HepG2 (cell line): ENCODE measurements around the gene ADSS1. TPM values are rescaled to one million over a fixed set of nuclear protein-coding genes. Genes with fewer than 3 reads are reported as not detected.

Source experiments
- ATAC-seq: fragments of 200-7000 bp; cut with Tn5 transposase; 3 replicates; pipeline ENCODE4 v1.9.1; 2020; ENCODE audit warnings: mild to moderate bottlenecking, moderate library complexity
- BruUV-seq: library from RNA; stranded (reverse); fragments of 400-500 nt; replicated peaks from 2 replicates; lab custom pipeline; 2021; lab: Mats Ljungman, UMichigan
- CTCF ChIA-PET: fragments of 300-600 bp; formaldehyde crosslinking; extraction: SDS; loops from one replicate; lab custom pipeline; 2021; ENCODE audit warnings: low total read pairs, inconsistent platforms, low intra/inter-chr PET ratio; lab: Yijun Ruan, JAX
- POLR2A ChIA-PET: fragments of 350-600 bp; sonication (Branson Sonifier 250); formaldehyde crosslinking; loops from one replicate; lab custom pipeline; 2020; ENCODE audit warnings: antibody characterized with exemption, inconsistent platforms; lab: Yijun Ruan, JAX
- DNase-seq: peaks from one replicate; pipeline ENCODE4 v3.0.0-alpha.2; 2015; ENCODE audit warnings: low spot score
- FAIRE-seq: peaks from 3 replicates; lab custom pipeline; 2011; peaks lifted over from hg19 to GRCh38; lab: Jason Lieb, UNC
- H2AFZ ChIP-seq: one replicate; pipeline ENCODE4 v1.6.1; 2011; ENCODE audit warnings: low read length, inconsistent platforms
- H3K27ac ChIP-seq: fragments of 300-600 bp; 3 replicates; pipeline ENCODE4 v1.8.0; 2011; ENCODE audit warnings: mixed run types, mild to moderate bottlenecking, mixed read lengths, low read length, inconsistent platforms; ENCODE audit not compliant: insufficient read depth; ENCODE audit errors: extremely low read length
- H3K27me3 ChIP-seq, 2 experiments: fragments of 200-600 bp in 1 of 2; 2 replicates in 1 of 2; 3 replicates in 1 of 2; pipeline versions ENCODE4 v1.6.0 to v1.8.0; 2011; ENCODE audit warnings: low read length in 2 of 2, mild to moderate bottlenecking in 2 of 2, moderate library complexity in 2 of 2, inconsistent platforms in 1 of 2; ENCODE audit not compliant: insufficient read depth in 2 of 2, control insufficient read depth in 1 of 2
- H3K36me3 ChIP-seq, 2 experiments: fragments of 200-600 bp in 1 of 2; replicated peaks in 1 of 2; 2 replicates in 1 of 2; 3 replicates in 1 of 2; pipeline versions ENCODE4 v1.5.1 to v1.8.0; 2011; ENCODE audit warnings: low read length in 2 of 2, inconsistent platforms in 1 of 2; ENCODE audit not compliant: insufficient read depth in 2 of 2, control insufficient read depth in 1 of 2
- H3K4me1 ChIP-seq: 2 replicates; pipeline ENCODE4 v1.5.1; 2012; ENCODE audit warnings: low read length, inconsistent platforms; ENCODE audit not compliant: insufficient read depth
- H3K4me2 ChIP-seq: 2 replicates; pipeline ENCODE4 v1.6.0; 2011; ENCODE audit warnings: low read depth, low read length, inconsistent platforms
- H3K4me3 ChIP-seq, 3 experiments: fragments of 200-600 bp in 1 of 3; sonication (generic), shearing (Covaris generic) in 1 of 3; replicated peaks in 1 of 3; 2 replicates each; pipeline ENCODE4 v1.5.1; 2011 to 2016; ENCODE audit warnings: low read length in 3 of 3, inconsistent platforms in 2 of 3, low read depth in 2 of 3, mild to moderate bottlenecking in 2 of 3, control low read depth in 1 of 3, mixed read lengths in 1 of 3; ENCODE audit not compliant: insufficient read depth in 1 of 3
- H3K79me2 ChIP-seq: one replicate; pipeline ENCODE4 v1.6.1; 2011; ENCODE audit warnings: low read length, inconsistent platforms; ENCODE audit not compliant: insufficient read depth
- H3K9ac ChIP-seq: 2 replicates; pipeline ENCODE4 v1.6.0; 2011; ENCODE audit warnings: mild to moderate bottlenecking, low read depth, low read length, inconsistent platforms; ENCODE audit not compliant: insufficient read depth
- H3K9me3 ChIP-seq: 2 replicates; pipeline ENCODE4 v1.5.1; 2012; ENCODE audit warnings: mild to moderate bottlenecking, low read length
- H4K20me1 ChIP-seq: 2 replicates; pipeline ENCODE4 v1.6.0; 2011; ENCODE audit warnings: inconsistent platforms, mild to moderate bottlenecking, low read length, moderate library complexity; ENCODE audit not compliant: insufficient read depth
- AGO1 ChIP-seq: fragments of 200-400 bp; formaldehyde crosslinking; IDR thresholded peaks from 2 replicates; pipeline ENCODE4 v1.6.1; 2017; ENCODE audit warnings: mild to moderate bottlenecking, low read depth, low read length, moderate library complexity; ENCODE audit not compliant: poor library complexity, severe bottlenecking
- AGO2 ChIP-seq: fragments of 200-400 bp; formaldehyde crosslinking; optimal IDR thresholded peaks from 2 replicates; pipeline ENCODE3; 2017; ENCODE audit warnings: mild to moderate bottlenecking, low read depth, low read length, moderate library complexity
- CENPX ChIP-seq: sonication (generic); formaldehyde crosslinking; IDR thresholded peaks from 2 replicates; pipeline ENCODE4 v1.9.0; 2021; ENCODE audit warnings: mild to moderate bottlenecking, missing genetic modification reagents, moderate library complexity
- ELF4 ChIP-seq: sonication (generic); formaldehyde crosslinking; IDR thresholded peaks from 2 replicates; pipeline ENCODE4 v1.5.0; 2020; ENCODE audit warnings: missing genetic modification reagents, mild to moderate bottlenecking, moderate library complexity, borderline replicate concordance
- KLF13 ChIP-seq: sonication (generic); formaldehyde crosslinking; IDR thresholded peaks from 2 replicates; pipeline ENCODE4 v1.4.0; 2020; ENCODE audit warnings: mild to moderate bottlenecking, missing genetic modification reagents
- MTF1 ChIP-seq: sonication (generic); formaldehyde crosslinking; IDR thresholded peaks from 2 replicates; pipeline ENCODE4 v1.5.0; 2020; ENCODE audit warnings: missing genetic modification reagents
- MYC ChIP-seq: sonication (generic); formaldehyde crosslinking; IDR thresholded peaks from 2 replicates; pipeline ENCODE4 v1.9.0; 2021; ENCODE audit warnings: missing genetic modification reagents, borderline replicate concordance
- RFX5 ChIP-seq: IDR thresholded peaks from 2 replicates; pipeline ENCODE4 v1.6.1; 2011; ENCODE audit warnings: low read depth, low read length, improper control_type of control experiment
- TRIM24 ChIP-seq: sonication (generic); formaldehyde crosslinking; IDR thresholded peaks from 2 replicates; pipeline ENCODE4 v1.8.0; 2022; ENCODE audit warnings: mild to moderate bottlenecking, missing genetic modification reagents
- ZNF530 ChIP-seq: sonication (generic); formaldehyde crosslinking; IDR thresholded peaks from 2 replicates; pipeline ENCODE4 v1.5.0; 2020; ENCODE audit warnings: low read depth, mild to moderate bottlenecking, missing genetic modification reagents
- ZNF550 ChIP-seq: sonication (generic); formaldehyde crosslinking; IDR thresholded peaks from 2 replicates; pipeline ENCODE4 v1.4.0; 2020; ENCODE audit warnings: mild to moderate bottlenecking, missing genetic modification reagents, borderline replicate concordance
- WGBS: methylation state at CpG from one replicate; pipeline ENCODE4 v1.1.6; 2017; ENCODE audit warnings: low lambda C conversion rate; 5-methylcytosine and 5-hydroxymethylcytosine counted together
- in situ Hi-C: cut with HindIII; loops from 2 replicates; pipeline ENCODE4 v1.10.0; 2017; ENCODE audit warnings: low pct_unique_long_range_greater_than_20kb; ENCODE audit not compliant: extremely low pct_ligation_motif_present
- intact Hi-C: fragments of 100-400 bp; cut with micrococcal nuclease; formaldehyde crosslinking; loops from one replicate; pipeline ENCODE4 v1.10.0; 2022; ENCODE audit not compliant: unreplicated experiment
- polyA plus RNA-seq, 8 experiments: library from polyadenylated mRNA; depleted of rRNA in 3 of 8; stranded (reverse) in 7 of 8; unstranded in 1 of 8; fragments of >200 nt; fragmentation: Illumina TruSeq in 4 of 8; extraction: Trizol in 4 of 8; gene quantifications; 2 replicates each; pipeline versions ENCODE4 v1.2.1 to v1.2.3, GENCODE V29; 2011 to 2016; ENCODE audit warnings: low read depth in 4 of 8, missing spikeins in 1 of 8, mixed read lengths in 1 of 8; ENCODE audit not compliant: insufficient read depth in 1 of 8
- total RNA-seq, 5 experiments: library from RNA; depleted of rRNA; stranded (reverse); fragments of >200 nt; fragmentation: Illumina TruSeq; extraction: Trizol; gene quantifications; 2 replicates each; pipeline ENCODE4 v1.2.3, GENCODE V29; 2016; ENCODE audit warnings: low read depth in 1 of 5
- TF ChIP-seq, protein P1 (sequence below): sonication (generic); formaldehyde crosslinking; IDR thresholded peaks from 2 replicates; pipeline ENCODE4 v1.5.0; 2020; ENCODE audit warnings: mild to moderate bottlenecking, missing genetic modification reagents
- TF ChIP-seq, protein P2 (sequence below): sonication (generic); formaldehyde crosslinking; IDR thresholded peaks from 2 replicates; pipeline ENCODE4 v1.8.1; 2023; ENCODE audit warnings: missing genetic modification reagents, mild to moderate bottlenecking, borderline replicate concordance

Gene ADSS1
- total and polyA plus RNA-seq, 2 of the 13 experiments (the other 11 are each of a cell fraction or from before 2014, with no cell fraction given), result 1.0 to 36.7 TPM

DNA sequence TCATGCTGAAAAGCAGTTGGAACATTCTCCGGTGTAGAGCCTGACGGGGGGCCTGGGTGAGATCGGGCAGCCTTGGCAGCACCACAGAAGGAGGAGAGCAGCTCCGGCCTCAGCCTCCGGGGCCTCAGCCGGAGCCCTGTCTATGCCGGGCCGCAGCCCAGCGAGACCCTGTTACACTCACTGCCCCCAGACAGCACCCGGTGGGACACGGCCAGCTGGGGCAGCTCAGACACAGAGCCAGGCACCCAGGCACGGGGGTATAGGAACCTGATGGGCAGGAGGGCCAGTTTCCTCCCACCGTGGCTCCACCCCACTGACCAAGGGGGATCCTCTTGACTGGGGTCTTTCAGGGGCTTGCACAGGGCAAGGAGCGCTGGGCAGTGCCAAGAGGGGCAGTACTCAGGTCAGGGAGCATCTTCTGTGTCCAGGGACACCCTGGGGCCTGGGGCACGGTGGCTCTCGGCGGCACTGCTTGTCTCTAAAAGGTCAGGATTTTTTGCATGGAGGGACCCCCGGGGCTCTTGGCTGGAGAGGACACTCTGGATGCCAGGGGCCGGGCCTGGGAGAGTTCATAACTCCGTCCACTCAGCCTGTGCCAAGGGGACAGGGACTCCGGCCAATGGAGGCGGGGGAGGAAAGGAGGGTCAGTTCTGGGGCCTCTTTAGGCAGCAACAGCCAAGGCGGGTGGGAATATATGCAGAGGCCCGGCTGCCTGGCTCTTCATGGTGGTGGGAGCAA lies 25.2 kb upstream of the ADSS1 start:
- WGBS, result 100% methylated on average over 7 of the region's 24 CpGs
- BruUV-seq, result no TSS peak
- no peaks in the 10 kb centered on the region for H3K27me3 ChIP-seq

DNA sequence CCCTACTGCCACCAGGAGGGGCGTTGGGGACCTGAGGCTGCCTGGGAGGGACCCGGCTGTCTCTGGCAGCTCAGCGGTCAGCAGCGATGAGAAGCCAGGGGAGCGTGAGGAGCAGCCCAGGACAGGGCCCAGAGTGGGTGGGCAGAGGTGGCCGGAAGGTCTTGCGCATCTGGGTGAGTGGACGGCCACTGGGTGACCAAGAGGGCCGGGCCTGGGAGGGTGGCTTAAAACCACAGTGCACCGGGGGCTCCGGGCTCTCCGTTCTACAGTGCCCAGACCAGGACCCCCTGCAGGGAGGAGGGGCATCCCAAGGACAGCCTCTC lies 24.6 kb upstream of the ADSS1 start:
- H3K4me1 ChIP-seq, result no peaks in the 10 kb centered on the region
- peaks cover 9% of the 10 kb centered on the region; the same call in 1 of the 2 replicates for H4K20me1 ChIP-seq
- intact Hi-C loops (no loop called here), in situ Hi-C loops (no loop called here)
- H3K36me3 ChIP-seq, result peaks cover 19 to 22% of the 10 kb centered on the region in 2 experiments
- WGBS, result 98% methylated on average over 6 of the region's 12 CpGs
- H2AFZ ChIP-seq, result no peak overlapping the region
- H3K4me3 ChIP-seq, result no peak overlapping the region
- ChIA-PET POLR2A (no interaction called here), CTCF (no interaction called here)
- BruUV-seq, result no TSS peak
- no peak for FAIRE-seq
- no peak overlapping the region for H3K27ac ChIP-seq
- H3K9ac ChIP-seq, result no peak overlapping the region
- no peaks in the 10 kb centered on the region for H3K27me3 ChIP-seq
- no peak for DNase-seq
- no peaks in the 10 kb centered on the region for H3K9me3 ChIP-seq
- no peak overlapping the region for H3K4me2 ChIP-seq
- H3K79me2 ChIP-seq, result no peaks in the 10 kb centered on the region
- ATAC-seq, result no peak
- TF ChIP-seq MYC (CRISPR knock-in tag) (no peak), RFX5 (no peak), MTF1 (CRISPR knock-in tag) (no peak), ZNF530 (CRISPR knock-in tag) (no peak), KLF13 (CRISPR knock-in tag) (no peak), CENPX (CRISPR knock-in tag) (no peak), ZNF550 (no peak), ELF4 (CRISPR knock-in tag) (no peak)
- TF ChIP-seq, protein P1, sequence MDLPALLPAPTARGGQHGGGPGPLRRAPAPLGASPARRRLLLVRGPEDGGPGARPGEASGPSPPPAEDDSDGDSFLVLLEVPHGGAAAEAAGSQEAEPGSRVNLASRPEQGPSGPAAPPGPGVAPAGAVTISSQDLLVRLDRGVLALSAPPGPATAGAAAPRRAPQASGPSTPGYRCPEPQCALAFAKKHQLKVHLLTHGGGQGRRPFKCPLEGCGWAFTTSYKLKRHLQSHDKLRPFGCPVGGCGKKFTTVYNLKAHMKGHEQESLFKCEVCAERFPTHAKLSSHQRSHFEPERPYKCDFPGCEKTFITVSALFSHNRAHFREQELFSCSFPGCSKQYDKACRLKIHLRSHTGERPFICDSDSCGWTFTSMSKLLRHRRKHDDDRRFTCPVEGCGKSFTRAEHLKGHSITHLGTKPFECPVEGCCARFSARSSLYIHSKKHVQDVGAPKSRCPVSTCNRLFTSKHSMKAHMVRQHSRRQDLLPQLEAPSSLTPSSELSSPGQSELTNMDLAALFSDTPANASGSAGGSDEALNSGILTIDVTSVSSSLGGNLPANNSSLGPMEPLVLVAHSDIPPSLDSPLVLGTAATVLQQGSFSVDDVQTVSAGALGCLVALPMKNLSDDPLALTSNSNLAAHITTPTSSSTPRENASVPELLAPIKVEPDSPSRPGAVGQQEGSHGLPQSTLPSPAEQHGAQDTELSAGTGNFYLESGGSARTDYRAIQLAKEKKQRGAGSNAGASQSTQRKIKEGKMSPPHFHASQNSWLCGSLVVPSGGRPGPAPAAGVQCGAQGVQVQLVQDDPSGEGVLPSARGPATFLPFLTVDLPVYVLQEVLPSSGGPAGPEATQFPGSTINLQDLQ (CRISPR knock-in tag), result no peak
- TF ChIP-seq, protein P2, sequence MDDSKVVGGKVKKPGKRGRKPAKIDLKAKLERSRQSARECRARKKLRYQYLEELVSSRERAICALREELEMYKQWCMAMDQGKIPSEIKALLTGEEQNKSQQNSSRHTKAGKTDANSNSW (CRISPR knock-in tag), result no peak

More for the DNA sequence above, 25.2 kb upstream of the ADSS1 start:
- Histone ChIP-seq H3K9ac (no peak overlapping the region), H3K4me2 (no peak overlapping the region), H3K4me3 (no peak overlapping the region), H3K79me2 (no peaks in the 10 kb centered on the region), H4K20me1 (peaks cover 9% of the 10 kb centered on the region; the same call in 1 of the 2 replicates), H3K27ac (no peak overlapping the region), H3K36me3 (peaks cover 16 to 19% of the 10 kb centered on the region in 2 experiments), H3K4me1 (no peaks in the 10 kb centered on the region), H3K9me3 (no peaks in the 10 kb centered on the region), H2AFZ (no peak overlapping the region)
- ATAC-seq (no peak), DNase-seq (no peak), FAIRE-seq (no peak)
- ChIA-PET POLR2A (no interaction called here), CTCF (no interaction called here)
- TF ChIP-seq TRIM24 (CRISPR knock-in tag) (no peak), AGO2 (peak; percentile 61), AGO1 (peak; percentile 18)
- in situ Hi-C loops (no loop called here), intact Hi-C loops (no loop called here)
